ENCODE results near the gene ZSCAN5A.
"Not testable (repeated sequence)": the region's sequence is repeated elsewhere in the genome, so short reads cannot be mapped to it uniquely, and the experiment has no call there.

ZSCAN5A gene

DNA sequence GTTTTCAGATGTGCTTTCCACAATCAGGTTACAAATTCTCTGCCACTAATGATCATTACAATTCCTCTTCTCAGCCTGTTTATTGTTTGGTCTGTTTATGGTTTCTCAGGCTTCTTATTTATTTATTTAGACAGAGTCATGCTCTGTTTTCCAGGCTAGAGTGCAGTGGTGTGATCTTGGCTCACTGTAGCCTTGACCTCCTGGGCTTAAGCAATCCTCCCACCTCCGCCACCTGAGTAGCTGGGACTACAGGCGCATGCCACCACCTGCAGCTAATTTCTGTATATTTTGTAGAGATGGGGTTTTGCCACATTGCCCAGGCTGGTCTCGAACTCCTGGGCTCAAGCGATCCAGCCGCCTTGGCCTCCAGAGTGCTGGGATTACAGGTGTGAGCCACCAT, 2.1 kb upstream of the ZSCAN5A start:
- Histone ChIP-seq H3K36me3 (ENCODE audit: control insufficient read depth, insufficient read depth, low read length) (no peaks in the 10 kb centered on the region), H3K4me1 (ENCODE audit: control insufficient read depth, insufficient read depth, low read length, poor library complexity, severe bottlenecking) (no peaks in the 10 kb centered on the region)
- no peak for DNase-seq

DNA sequence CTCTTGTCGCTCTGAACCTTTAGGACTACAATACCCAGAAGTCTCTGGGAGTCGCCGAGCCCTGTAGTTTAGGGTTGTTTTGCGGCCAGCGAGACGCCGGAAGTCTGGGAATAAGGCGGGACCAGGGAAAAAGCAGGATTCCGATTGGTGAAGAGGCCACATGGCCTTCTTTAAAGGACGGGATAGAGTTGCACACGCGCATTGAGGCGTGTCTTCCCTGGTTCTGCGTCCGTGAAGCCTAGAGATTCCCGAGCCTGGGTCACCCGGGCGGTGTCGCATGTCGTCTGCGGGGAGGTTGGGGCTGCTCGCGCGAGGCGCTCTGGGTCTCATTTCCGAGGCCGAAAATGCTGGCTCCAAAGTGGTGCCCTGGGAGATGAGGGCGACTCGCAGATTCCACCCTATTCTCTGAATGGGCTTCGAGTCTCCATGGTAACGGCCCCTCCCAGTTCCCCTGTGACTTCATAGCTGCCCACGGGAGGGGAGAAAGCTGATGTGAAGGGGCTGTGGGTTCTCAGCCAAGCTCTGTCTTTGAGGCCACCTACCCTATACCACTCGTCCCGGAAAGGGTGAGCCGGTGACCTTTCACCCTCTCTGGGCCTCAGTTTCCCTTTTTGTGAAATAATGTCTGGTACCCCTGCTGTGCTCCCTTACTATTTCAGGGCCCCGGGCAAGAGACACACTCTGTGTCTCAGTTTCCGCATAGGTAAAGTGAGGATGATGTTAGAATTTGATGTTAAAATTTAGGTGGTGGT, 614 bp upstream of the ZSCAN5A start:
- no peaks in the 10 kb centered on the region for H3K4me1 ChIP-seq (ENCODE audit: control insufficient read depth, insufficient read depth, low read length, poor library complexity, severe bottlenecking)
- H3K9me3 ChIP-seq (ENCODE audit: control insufficient read depth, low read length): no peaks in the 10 kb centered on the region
- H3K36me3 ChIP-seq (ENCODE audit: control insufficient read depth, insufficient read depth, low read length): no peaks in the 10 kb centered on the region
- DNase-seq: peak; percentile 82 to 89 (median 89)
- peak overlapping the region; percentile 99 for H3K27ac ChIP-seq (ENCODE audit: insufficient read depth, low read length, poor library complexity, severe bottlenecking)
- peak overlapping the region; percentile 63 for H3K4me3 ChIP-seq (ENCODE audit: insufficient read depth, low read depth, low read length, poor library complexity, severe bottlenecking)
- H3K27me3 ChIP-seq (replicated peaks; ENCODE audit: control insufficient read depth, insufficient read depth, low read length, poor library complexity, severe bottlenecking): no peaks in the 10 kb centered on the region

More for the DNA sequence above, 2.1 kb upstream of the ZSCAN5A start:
- Histone ChIP-seq H3K27ac (ENCODE audit: insufficient read depth, low read length, poor library complexity, severe bottlenecking) (no peak overlapping the region), H3K27me3 (replicated peaks; ENCODE audit: control insufficient read depth, insufficient read depth, low read length, poor library complexity, severe bottlenecking) (no peaks in the 10 kb centered on the region), H3K9me3 (ENCODE audit: control insufficient read depth, low read length) (no peaks in the 10 kb centered on the region), H3K4me3 (ENCODE audit: insufficient read depth, low read depth, low read length, poor library complexity, severe bottlenecking) (no peak overlapping the region)

DNA sequence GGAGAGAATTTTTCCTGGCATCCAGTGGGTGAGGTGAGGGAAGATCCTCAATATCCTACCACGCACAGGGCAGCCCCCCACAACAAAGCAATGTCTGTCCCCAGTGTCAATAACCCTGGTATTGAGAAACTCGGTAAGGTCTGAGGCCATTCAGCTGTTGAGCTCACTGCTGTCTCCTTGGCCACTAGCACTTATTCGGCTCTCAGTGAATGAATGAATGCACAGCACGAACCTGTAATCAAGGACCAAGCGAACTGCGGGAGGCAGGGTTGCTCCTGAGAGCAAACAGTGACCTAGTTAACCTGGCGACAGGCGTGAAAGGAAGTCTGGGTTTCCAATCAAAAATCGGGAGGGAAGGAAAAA, 640 bp downstream of the ZSCAN5A start:
- no peaks in the 10 kb centered on the region for H3K4me1 ChIP-seq (ENCODE audit: control insufficient read depth, insufficient read depth, low read length, poor library complexity, severe bottlenecking)
- no peaks in the 10 kb centered on the region for H3K36me3 ChIP-seq (ENCODE audit: control insufficient read depth, insufficient read depth, low read length)
- no peak for DNase-seq
- peak overlapping the region; percentile 99 for H3K27ac ChIP-seq (ENCODE audit: insufficient read depth, low read length, poor library complexity, severe bottlenecking)
- H3K27me3 ChIP-seq (replicated peaks; ENCODE audit: control insufficient read depth, insufficient read depth, low read length, poor library complexity, severe bottlenecking): no peaks in the 10 kb centered on the region
- H3K4me3 ChIP-seq (ENCODE audit: insufficient read depth, low read depth, low read length, poor library complexity, severe bottlenecking): peak overlapping the region; percentile 63
- no peaks in the 10 kb centered on the region for H3K9me3 ChIP-seq (ENCODE audit: control insufficient read depth, low read length)

DNA sequence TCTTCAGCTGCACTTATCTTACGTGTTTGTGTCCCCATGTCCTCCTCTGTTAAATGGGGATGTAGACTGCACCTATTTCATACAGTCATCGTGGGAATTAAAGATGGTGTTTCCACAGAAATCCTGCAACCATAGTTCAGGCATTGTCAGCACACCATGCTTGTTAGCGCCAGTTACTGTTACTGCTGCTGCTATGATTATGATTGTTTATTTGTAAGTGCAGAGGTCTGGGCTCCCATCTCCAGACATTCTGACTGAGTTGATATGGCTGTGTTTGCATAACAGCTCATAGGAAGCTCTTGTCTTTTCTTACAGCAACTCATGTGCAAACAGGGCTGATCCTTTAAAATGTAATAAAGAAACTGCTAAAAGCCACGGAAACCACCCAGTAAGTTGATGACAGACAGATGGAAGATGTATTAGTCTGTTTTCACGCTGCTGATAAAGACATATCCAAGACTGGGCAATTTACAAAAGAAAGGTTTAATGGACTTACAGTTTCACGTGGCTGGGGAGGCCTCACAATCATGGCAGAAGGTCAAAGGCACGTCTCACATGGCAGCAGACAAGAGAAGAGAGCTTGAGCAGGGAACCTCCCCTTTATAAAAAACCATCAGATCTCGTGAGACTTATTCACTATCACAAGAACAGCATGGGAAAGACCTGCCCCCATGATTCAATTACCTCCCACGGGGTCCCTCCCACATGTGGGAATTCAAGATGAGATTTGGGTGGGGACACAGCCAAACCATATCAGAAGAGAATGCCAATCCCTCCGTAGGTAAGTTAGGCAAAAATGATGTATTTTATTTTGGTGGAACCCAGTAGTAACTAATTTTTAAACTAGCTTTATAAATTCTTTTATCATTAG, 1.6 kb downstream of the ZSCAN5A start:
- Histone ChIP-seq H3K9me3 (ENCODE audit: control insufficient read depth, low read length) (no peaks in the 10 kb centered on the region), H3K36me3 (ENCODE audit: control insufficient read depth, insufficient read depth, low read length) (no peaks in the 10 kb centered on the region), H3K4me1 (ENCODE audit: control insufficient read depth, insufficient read depth, low read length, poor library complexity, severe bottlenecking) (no peaks in the 10 kb centered on the region), H3K27ac (ENCODE audit: insufficient read depth, low read length, poor library complexity, severe bottlenecking) (no peak overlapping the region), H3K4me3 (ENCODE audit: insufficient read depth, low read depth, low read length, poor library complexity, severe bottlenecking) (no peak overlapping the region), H3K27me3 (replicated peaks; ENCODE audit: control insufficient read depth, insufficient read depth, low read length, poor library complexity, severe bottlenecking) (no peaks in the 10 kb centered on the region)
- no peak for DNase-seq

DNA sequence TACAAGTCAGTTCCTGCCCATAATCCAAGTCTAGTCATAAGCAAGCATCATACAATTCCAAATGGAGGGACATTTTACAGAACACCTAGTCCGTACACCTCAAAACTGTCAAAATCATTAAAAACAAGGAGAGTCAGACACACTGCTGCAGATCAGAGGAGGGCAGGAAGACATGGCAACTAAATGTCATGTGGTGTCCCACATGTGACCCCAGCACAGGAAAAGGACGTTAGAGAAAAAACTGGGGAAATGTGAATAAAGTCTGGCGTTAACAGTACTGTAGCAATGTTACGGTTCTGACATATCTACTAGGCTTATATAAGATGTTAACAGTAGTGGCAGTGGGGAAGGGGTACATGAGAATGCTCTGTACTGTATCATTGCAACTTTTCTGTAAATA, 2.3 kb downstream of the ZSCAN5A start:
- H3K36me3 ChIP-seq (ENCODE audit: control insufficient read depth, insufficient read depth, low read length): no peaks in the 10 kb centered on the region
- H3K9me3 ChIP-seq (ENCODE audit: control insufficient read depth, low read length): no peaks in the 10 kb centered on the region
- no peak for DNase-seq
- H3K4me3 ChIP-seq (ENCODE audit: insufficient read depth, low read depth, low read length, poor library complexity, severe bottlenecking): no peak overlapping the region
- H3K4me1 ChIP-seq (ENCODE audit: control insufficient read depth, insufficient read depth, low read length, poor library complexity, severe bottlenecking): no peaks in the 10 kb centered on the region
- H3K27me3 ChIP-seq (replicated peaks; ENCODE audit: control insufficient read depth, insufficient read depth, low read length, poor library complexity, severe bottlenecking): no peaks in the 10 kb centered on the region
- no peak overlapping the region for H3K27ac ChIP-seq (ENCODE audit: insufficient read depth, low read length, poor library complexity, severe bottlenecking)

DNA sequence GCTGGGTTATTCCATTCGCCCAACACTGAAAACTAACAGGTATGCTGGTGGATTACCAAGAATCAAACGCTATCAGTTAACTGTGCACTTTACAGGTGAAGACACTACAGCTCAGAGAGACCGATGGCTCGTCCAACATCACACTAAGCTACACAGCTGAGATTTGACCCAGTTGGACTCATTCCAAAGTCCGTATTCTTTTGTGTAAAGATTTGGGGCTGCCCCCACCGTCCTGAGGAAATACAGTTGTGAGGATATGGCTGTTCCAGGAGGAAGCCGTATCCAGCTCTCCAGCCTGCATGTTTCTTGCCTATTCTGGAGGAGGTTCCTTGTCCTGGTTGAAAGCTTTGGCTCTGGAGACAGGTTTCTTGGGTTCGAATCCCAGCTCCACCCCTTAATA, 4.2 kb downstream of the ZSCAN5A start:
- Histone ChIP-seq H3K27ac (ENCODE audit: insufficient read depth, low read length, poor library complexity, severe bottlenecking) (no peak overlapping the region), H3K9me3 (ENCODE audit: control insufficient read depth, low read length) (no peaks in the 10 kb centered on the region), H3K4me1 (ENCODE audit: control insufficient read depth, insufficient read depth, low read length, poor library complexity, severe bottlenecking) (no peaks in the 10 kb centered on the region), H3K36me3 (ENCODE audit: control insufficient read depth, insufficient read depth, low read length) (no peaks in the 10 kb centered on the region), H3K27me3 (replicated peaks; ENCODE audit: control insufficient read depth, insufficient read depth, low read length, poor library complexity, severe bottlenecking) (no peaks in the 10 kb centered on the region), H3K4me3 (ENCODE audit: insufficient read depth, low read depth, low read length, poor library complexity, severe bottlenecking) (no peak overlapping the region)
- no peak for DNase-seq

DNA sequence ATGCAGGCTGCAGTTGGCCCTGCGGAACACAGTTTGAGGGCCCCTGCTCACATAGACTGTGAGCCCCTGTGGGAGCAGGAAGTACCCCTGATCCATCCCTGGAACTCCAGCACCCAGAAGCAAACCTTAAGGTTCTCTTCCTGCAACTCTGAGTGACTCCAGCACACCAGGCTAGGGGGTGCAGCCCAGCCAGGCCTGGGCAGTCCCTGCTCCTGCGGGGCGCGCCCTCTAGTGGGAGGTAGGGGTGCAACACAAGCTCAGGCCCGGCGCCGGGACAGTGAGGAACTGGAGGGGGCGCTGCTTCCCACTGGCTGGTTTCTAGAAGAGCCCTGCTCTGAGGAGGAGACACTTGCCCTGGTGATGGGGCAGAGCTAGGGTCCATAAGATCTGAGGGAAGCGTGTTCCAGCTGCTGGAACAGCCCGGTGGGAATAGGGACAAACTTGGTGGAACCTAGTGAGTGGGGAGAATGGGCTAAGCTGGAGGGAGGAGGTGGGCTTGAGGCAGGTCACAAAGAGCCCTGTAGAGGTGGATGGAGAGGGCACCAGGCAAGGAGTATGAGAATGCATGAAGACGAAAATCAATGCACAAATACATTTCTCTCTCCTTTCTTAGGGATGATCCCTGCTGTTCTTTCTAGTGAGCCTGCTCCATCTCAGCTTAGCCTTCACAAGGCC, 5.0 kb downstream of the ZSCAN5A start:
- Histone ChIP-seq H3K4me3 (ENCODE audit: insufficient read depth, low read depth, low read length, poor library complexity, severe bottlenecking) (no peak overlapping the region), H3K36me3 (ENCODE audit: control insufficient read depth, insufficient read depth, low read length) (no peaks in the 10 kb centered on the region), H3K4me1 (ENCODE audit: control insufficient read depth, insufficient read depth, low read length, poor library complexity, severe bottlenecking) (no peaks in the 10 kb centered on the region), H3K27me3 (replicated peaks; ENCODE audit: control insufficient read depth, insufficient read depth, low read length, poor library complexity, severe bottlenecking) (no peaks in the 10 kb centered on the region), H3K27ac (ENCODE audit: insufficient read depth, low read length, poor library complexity, severe bottlenecking) (no peak overlapping the region), H3K9me3 (ENCODE audit: control insufficient read depth, low read length) (no peaks in the 10 kb centered on the region)
- peak; percentile 18 to 27 (median 26) for DNase-seq

DNA sequence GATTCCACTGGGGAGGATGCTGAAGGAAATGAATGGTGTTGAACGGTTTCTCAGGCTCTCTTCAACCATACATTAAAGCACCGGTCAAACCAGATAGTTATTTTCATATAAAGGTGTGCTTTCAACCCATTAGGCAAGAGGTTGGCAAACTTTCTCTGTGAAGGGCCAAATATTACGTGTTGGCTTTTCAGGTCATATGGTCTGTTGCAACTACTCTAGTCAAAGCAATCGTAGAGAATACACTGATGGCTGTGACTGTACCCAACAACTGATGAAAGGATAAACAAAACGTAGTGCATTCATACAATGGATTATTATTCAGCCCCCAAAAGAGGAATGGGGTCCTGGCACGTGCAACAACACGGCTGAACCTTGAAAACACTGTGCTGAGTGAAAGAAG, 5.8 kb downstream of the ZSCAN5A start:
- Histone ChIP-seq H3K4me1 (ENCODE audit: control insufficient read depth, insufficient read depth, low read length, poor library complexity, severe bottlenecking) (no peaks in the 10 kb centered on the region), H3K9me3 (ENCODE audit: control insufficient read depth, low read length) (no peaks in the 10 kb centered on the region), H3K27me3 (replicated peaks; ENCODE audit: control insufficient read depth, insufficient read depth, low read length, poor library complexity, severe bottlenecking) (no peaks in the 10 kb centered on the region), H3K36me3 (ENCODE audit: control insufficient read depth, insufficient read depth, low read length) (peaks cover 3% of the 10 kb centered on the region), H3K4me3 (ENCODE audit: insufficient read depth, low read depth, low read length, poor library complexity, severe bottlenecking) (no peak overlapping the region), H3K27ac (ENCODE audit: insufficient read depth, low read length, poor library complexity, severe bottlenecking) (no peak overlapping the region)
- DNase-seq: no peak

DNA sequence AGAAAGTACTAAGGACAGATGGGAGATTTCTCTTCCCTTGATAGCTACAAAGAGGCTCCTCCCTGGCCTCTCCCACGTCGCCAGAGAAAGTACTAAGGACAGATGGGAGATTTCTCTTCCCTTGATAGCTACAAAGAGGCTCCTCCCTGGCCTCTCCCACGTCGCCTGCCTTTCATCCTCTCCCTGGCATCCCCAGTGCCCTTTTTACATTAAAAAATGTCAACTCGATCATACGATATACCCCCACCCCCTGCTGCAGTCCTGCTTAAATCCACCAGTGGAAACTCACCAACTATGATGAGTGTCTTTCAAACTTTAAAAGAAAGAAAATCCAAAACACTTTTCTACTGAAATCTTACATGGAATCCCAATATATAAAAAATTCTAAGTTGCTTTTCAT, 7.6 kb downstream of the ZSCAN5A start:
- not testable (repeated sequence) for H3K4me1 ChIP-seq (ENCODE audit: control insufficient read depth, insufficient read depth, low read length, poor library complexity, severe bottlenecking); H3K4me3 ChIP-seq (ENCODE audit: insufficient read depth, low read depth, low read length, poor library complexity, severe bottlenecking); DNase-seq; H3K27me3 ChIP-seq (replicated peaks; ENCODE audit: control insufficient read depth, insufficient read depth, low read length, poor library complexity, severe bottlenecking); H3K9me3 ChIP-seq (ENCODE audit: control insufficient read depth, low read length); H3K36me3 ChIP-seq (ENCODE audit: control insufficient read depth, insufficient read depth, low read length); H3K27ac ChIP-seq (ENCODE audit: insufficient read depth, low read length, poor library complexity, severe bottlenecking)

DNA sequence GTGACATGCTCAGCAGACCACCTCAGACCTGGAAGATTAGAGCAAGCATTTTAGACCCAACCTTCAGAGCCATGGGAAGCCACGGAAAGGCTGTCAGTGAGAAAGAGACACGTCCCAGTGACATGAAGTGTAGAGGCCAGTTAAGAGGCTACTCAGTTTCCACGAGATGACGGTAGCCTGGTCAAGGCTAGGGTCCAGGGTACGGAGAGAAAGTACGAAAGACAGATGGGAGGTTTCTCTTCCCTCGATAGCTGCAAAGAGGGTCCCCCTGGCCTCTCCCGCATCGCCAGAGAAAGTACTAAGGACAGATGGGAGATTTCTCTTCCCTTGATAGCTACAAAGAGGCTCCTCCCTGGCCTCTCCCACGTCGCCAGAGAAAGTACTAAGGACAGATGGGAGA, 8.6 kb downstream of the ZSCAN5A start:
- Histone ChIP-seq H3K36me3 (ENCODE audit: control insufficient read depth, insufficient read depth, low read length) (peaks cover 4% of the 10 kb centered on the region), H3K27ac (ENCODE audit: insufficient read depth, low read length, poor library complexity, severe bottlenecking) (no peak overlapping the region), H3K9me3 (ENCODE audit: control insufficient read depth, low read length) (no peaks in the 10 kb centered on the region), H3K4me1 (ENCODE audit: control insufficient read depth, insufficient read depth, low read length, poor library complexity, severe bottlenecking) (peaks cover 14% of the 10 kb centered on the region), H3K4me3 (ENCODE audit: insufficient read depth, low read depth, low read length, poor library complexity, severe bottlenecking) (no peak overlapping the region), H3K27me3 (replicated peaks; ENCODE audit: control insufficient read depth, insufficient read depth, low read length, poor library complexity, severe bottlenecking) (no peaks in the 10 kb centered on the region)
- no peak for DNase-seq
